AG04449 (cell line): ENCODE measurements around the gene SGPP2.

ENCODE experiments used
- CTCF ChIA-PET: fragments of 350-600 bp; formaldehyde crosslinking; extraction: SDS; loops from one replicate; lab custom pipeline; 2021; ENCODE audit warnings: antibody characterized with exemption; lab: Yijun Ruan, JAX
- POLR2A ChIA-PET: fragments of 400-600, 350-600 bp; formaldehyde crosslinking; extraction: SDS; loops from one replicate; lab custom pipeline; 2020; ENCODE audit warnings: antibody characterized with exemption, inconsistent platforms; lab: Yijun Ruan, JAX
- DNase-seq: peaks from one replicate; pipeline ENCODE4 v3.0.0-alpha.2; 2010; ENCODE audit warnings: low read depth, low spot score
- H3K4me3 ChIP-seq: 2 replicates; pipeline ENCODE4 v1.5.1; 2011; ENCODE audit warnings: low read depth, mild to moderate bottlenecking, control low read depth, low read length
- CTCF ChIP-seq: IDR thresholded peaks from one replicate; pipeline ENCODE4 v1.5.1; 2011; ENCODE audit warnings: mild to moderate bottlenecking, moderate library complexity, low read length, control low read depth, inconsistent platforms; ENCODE audit not compliant: insufficient read depth; ENCODE audit errors: missing control alignments

SGPP2 gene

GRCh38 chr2:222477962-222478608 is 53.7 kb downstream of the SGPP2 start:
- no peak for TF ChIP-seq CTCF
- H3K4me3 ChIP-seq, result no peak overlapping the region
- no peak for DNase-seq
- POLR2A ChIA-PET, result no interaction called here
- CTCF ChIA-PET, result no interaction called here

GRCh38 chr2:222479859-222480258 is 55.5 kb downstream of the SGPP2 start:
- no peak for TF ChIP-seq CTCF
- DNase-seq, result no peak
- ChIA-PET POLR2A (no interaction called here), CTCF (no interaction called here)
- H3K4me3 ChIP-seq, result no peak overlapping the region

- CTCF ChIA-PET, result no interaction called here
- no peak for DNase-seq
- no peak for TF ChIP-seq CTCF
- no peak overlapping the region for H3K4me3 ChIP-seq
- POLR2A ChIA-PET, result no interaction called here
Measured at GRCh38 chr2:222480497-222480896, 56.2 kb downstream of the SGPP2 start.

- H3K4me3 ChIP-seq, result no peak overlapping the region
- no peak for TF ChIP-seq CTCF
- no peak for DNase-seq
- ChIA-PET CTCF (interaction anchor here (1.0 kb wide), 1 partner anchor 12 kb away, joined by 3 read pairs; no protein-coding TSS in a partner anchor), POLR2A (no interaction called here)
Measured at GRCh38 chr2:222481941-222482340, 57.6 kb downstream of the SGPP2 start.

GRCh38 chr2:222483513-222484039 is 59.2 kb downstream of the SGPP2 start:
- DNase-seq, result no peak
- no peak for TF ChIP-seq CTCF
- ChIA-PET POLR2A (no interaction called here), CTCF (no interaction called here)
- H3K4me3 ChIP-seq, result no peak overlapping the region

GRCh38 chr2:222485367-222486211 is 61.2 kb downstream of the SGPP2 start:
- ChIA-PET POLR2A (no interaction called here), CTCF (no interaction called here)
- no peak overlapping the region for H3K4me3 ChIP-seq
- DNase-seq, result no peak
- no peak for TF ChIP-seq CTCF
